GM12878 (cell line): ENCODE measurements around the gene IL27RA. TPM values are rescaled to one million over a fixed set of nuclear protein-coding genes. Genes with fewer than 3 reads are reported as not detected.

Experiments used
- ATAC-seq: fragments of 200-7000 bp; cut with Tn5 transposase; 3 replicates; pipeline ENCODE4 v1.9.1; 2020; ENCODE audit warnings: mild to moderate bottlenecking, moderate library complexity
- BruUV-seq: library from RNA; stranded (reverse); fragments of 400-500 nt; replicated peaks from 2 replicates; lab custom pipeline; 2021; lab: Mats Ljungman, UMichigan
- CTCF ChIA-PET: fragments of 300-600 bp; sonication (Branson Sonifier 250); formaldehyde crosslinking; extraction: SDS; loops from one replicate; lab custom pipeline; 2021; ENCODE audit warnings: inconsistent platforms; lab: Yijun Ruan, JAX
- POLR2A ChIA-PET: fragments of 350-600 bp; formaldehyde crosslinking; extraction: SDS; loops from one replicate; lab custom pipeline; 2021; ENCODE audit warnings: inconsistent platforms; lab: Charles Lee
- RAD21 ChIA-PET: fragments of 300-600 bp; sonication (Branson Sonifier 250); formaldehyde crosslinking; loops from one replicate; lab custom pipeline; 2023; ENCODE audit warnings: antibody characterized with exemption; ENCODE audit not compliant: unreplicated experiment; lab: Charles Lee
- SMC1A ChIA-PET: fragments of 300-600 bp; sonication (Branson Sonifier 250); formaldehyde crosslinking; loops from one replicate; lab custom pipeline; 2023; ENCODE audit not compliant: unreplicated experiment, uncharacterized antibody; lab: Charles Lee
- DNase-seq: peaks from one replicate; pipeline ENCODE4 v3.0.0-alpha.2; 2011; ENCODE audit warnings: low read depth, low spot score
- FAIRE-seq: peaks from 3 replicates; lab custom pipeline; 2011; peaks lifted over from hg19 to GRCh38; lab: Jason Lieb, UNC
- H2AFZ ChIP-seq: 2 replicates; pipeline ENCODE4 v1.6.0; 2011; ENCODE audit warnings: low read depth, low read length, control low read depth; ENCODE audit not compliant: control insufficient read depth
- H3K27ac ChIP-seq: 2 replicates; pipeline ENCODE4 v1.5.1; 2011; ENCODE audit warnings: control low read depth; ENCODE audit not compliant: control insufficient read depth, insufficient read depth
- H3K27me3 ChIP-seq, 2 experiments: replicated peaks in 1 of 2; 2 replicates each; pipeline versions ENCODE4 v1.6.0 to v1.6.1; 2011; ENCODE audit warnings: low read length in 1 of 2; ENCODE audit not compliant: control insufficient read depth in 2 of 2, insufficient read depth in 2 of 2
- H3K36me3 ChIP-seq, 2 experiments: 2 replicates each; pipeline ENCODE4 v1.5.1; 2011; ENCODE audit warnings: low read length in 1 of 2; ENCODE audit not compliant: control insufficient read depth in 2 of 2, insufficient read depth in 2 of 2
- H3K4me1 ChIP-seq: 2 replicates; pipeline ENCODE4 v1.6.1; 2011; ENCODE audit warnings: mild to moderate bottlenecking, low read length, moderate library complexity, mixed read lengths; ENCODE audit not compliant: control insufficient read depth, insufficient read depth
- H3K4me2 ChIP-seq: 2 replicates; pipeline ENCODE4 v1.6.0; 2011; ENCODE audit warnings: control low read depth; ENCODE audit not compliant: control insufficient read depth, insufficient read depth
- H3K4me3 ChIP-seq: fragments of 200-600 bp; sonication (generic); 2 replicates; pipeline ENCODE4 v1.5.1; 2016
- H3K79me2 ChIP-seq: 2 replicates; pipeline ENCODE4 v1.6.0; 2011; ENCODE audit warnings: low read length; ENCODE audit not compliant: control insufficient read depth, insufficient read depth
- H3K9ac ChIP-seq: 2 replicates; pipeline ENCODE4 v1.8.0; 2011; ENCODE audit warnings: low read length, control low read depth, mixed read lengths; ENCODE audit not compliant: control insufficient read depth, insufficient read depth
- H3K9me3 ChIP-seq: replicated peaks from 3 replicates; pipeline ENCODE4 v1.5.1; 2011; ENCODE audit warnings: mild to moderate bottlenecking, low read length; ENCODE audit not compliant: control insufficient read depth, insufficient read depth
- H4K20me1 ChIP-seq: 2 replicates; pipeline ENCODE4 v1.6.0; 2011; ENCODE audit not compliant: control insufficient read depth, insufficient read depth
- RAD51 ChIP-seq: fragments of 450-650 bp; IDR thresholded peaks from 2 replicates; pipeline ENCODE4 v1.6.1; 2016; ENCODE audit warnings: moderate library complexity, mild to moderate bottlenecking, inconsistent platforms
- WGBS: methylation state at CpG from one replicate; pipeline ENCODE4 v1.1.6; 2016; ENCODE audit warnings: low lambda C conversion rate; ENCODE audit not compliant: insufficient replicate concordance, insufficient coverage; ENCODE audit errors: missing lambda C conversion rate; 5-methylcytosine and 5-hydroxymethylcytosine counted together
- in situ Hi-C: fragments of 300-500 bp; cut with MboI; formaldehyde crosslinking; loops from 9 replicates; pipeline ENCODE4 v1.14.3; 2018; ENCODE audit warnings: mixed read lengths
- intact Hi-C: fragments of 100-400 bp; cut with micrococcal nuclease; formaldehyde crosslinking; loops from one replicate; pipeline ENCODE4 v1.14.2; 2022; ENCODE audit not compliant: unreplicated experiment
- polyA plus RNA-seq, 11 experiments: library from polyadenylated mRNA; depleted of rRNA in 4 of 11; unstranded in 6 of 11; stranded (reverse) in 5 of 11; fragments of >200 nt; fragmentation: Nextera tagmentation in 4 of 11; fragmentation: Illumina TruSeq in 1 of 11; extraction: Ambion mirVana in 4 of 11; extraction: Trizol in 1 of 11; gene quantifications; 1 replicate in 1 of 11; 2 replicates in 10 of 11; pipeline versions ENCODE4 v1.2.1 to v1.2.3, GENCODE V29; 2011 to 2016; ENCODE audit warnings: inconsistent platforms in 2 of 11, missing spikeins in 2 of 11, low read depth in 1 of 11
- total RNA-seq, 4 experiments: library from RNA; depleted of rRNA in 3 of 4; stranded (reverse); fragments of >200 nt in 3 of 4; fragmentation: Illumina TruSeq in 1 of 4; extraction: Trizol in 1 of 4; gene quantifications; 2 replicates each; pipeline versions ENCODE4 v1.2.1 to v1.2.3, GENCODE V29; 2013 to 2021

The IL27RA gene
- total and polyA plus RNA-seq, 10 of the 15 experiments (the other 5 are each of a cell fraction or from before 2014, with no cell fraction given) = 8.4 to 63.5 (median 41.2) TPM

GRCh38 chr19:14102756-14103155 is 71.2 kb downstream of the IL27RA start:
- no peak overlapping the region for H2AFZ ChIP-seq
- in situ Hi-C loops (no loop called here), intact Hi-C loops (no loop called here)
- no peaks in the 10 kb centered on the region for H4K20me1 ChIP-seq
- ChIA-PET CTCF (interaction anchor here (1.1 to 2.2 kb wide), 2 partner anchors 12 to 29 kb away, joined by 5 to 12 read pairs; no protein-coding TSS in a partner anchor), SMC1A (no interaction called here), POLR2A (no interaction called here), RAD21 (no interaction called here)
- no peak for TF ChIP-seq RAD51
- H3K4me2 ChIP-seq = no peak overlapping the region
- no peak for ATAC-seq
- no peaks in the 10 kb centered on the region for H3K9me3 ChIP-seq
- no peaks in the 10 kb centered on the region for H3K4me1 ChIP-seq
- H3K4me3 ChIP-seq = no peak overlapping the region
- H3K27ac ChIP-seq = no peak overlapping the region
- BruUV-seq = no TSS peak
- no peak for DNase-seq
- H3K9ac ChIP-seq = no peak overlapping the region
- H3K27me3 ChIP-seq = no peaks in the 10 kb centered on the region
- H3K79me2 ChIP-seq = no peaks in the 10 kb centered on the region
- H3K36me3 ChIP-seq = peaks cover 6 to 10% of the 10 kb centered on the region in 2 experiments; a peak in 2 of 4 replicates
- 94% methylated on average over 10 of the region's 10 CpGs for WGBS
- FAIRE-seq = no peak

Other genes starting within 250 kb of the IL27RA start
Only the 7 nearest of the 15 such genes appear.
- 36.2 and 43.3 TPM in 2 replicates for gene DCAF15, start 79.3 kb upstream of the IL27RA start, total RNA-seq (2014; rRNA removed)
- 16.9 and 18.0 TPM in 2 replicates for gene DCAF15, start 79.3 kb upstream of the IL27RA start, total RNA-seq (2014; rRNA removed; fragmentation: Illumina TruSeq; extraction: Trizol)
- gene DCAF15, start 79.3 kb upstream of the IL27RA start, total RNA-seq (2021) = 58.2 and 63.4 TPM in 2 replicates
- gene DCAF15, start 79.3 kb upstream of the IL27RA start, polyA plus RNA-seq (2011; rRNA removed) = 11.8 and 25.3 TPM in 2 replicates
- 11.9 and 20.9 TPM in 2 replicates for gene DCAF15, start 79.3 kb upstream of the IL27RA start, polyA plus RNA-seq (2014; fragmentation: Illumina TruSeq; extraction: Trizol)
- under 1 TPM; 0.16 to 0.58 TPM for gene DCAF15, start 79.3 kb upstream of the IL27RA start, polyA plus RNA-seq (2014; fragmentation: Nextera tagmentation; extraction: Ambion mirVana)
- 50.1 and 55.7 TPM in 2 replicates for gene DCAF15, start 79.3 kb upstream of the IL27RA start, polyA plus RNA-seq (2014; rRNA removed)
- gene DCAF15, start 79.3 kb upstream of the IL27RA start, polyA plus RNA-seq (2016; fragmentation: Nextera tagmentation; extraction: Ambion mirVana) = 10 to 100 TPM; 27.9 to 29.2 TPM
- gene RFX1, start 25.4 kb upstream of the IL27RA start, total RNA-seq (2014; rRNA removed) = 1.1 and 2.5 TPM in 2 replicates
- 0.37 and 0.81 TPM in 2 replicates for gene RFX1, start 25.4 kb upstream of the IL27RA start, total RNA-seq (2014; rRNA removed; fragmentation: Illumina TruSeq; extraction: Trizol)
- gene RFX1, start 25.4 kb upstream of the IL27RA start, total RNA-seq (2021) = 8.2 and 11.0 TPM in 2 replicates
- gene RFX1, start 25.4 kb upstream of the IL27RA start, polyA plus RNA-seq (2011; rRNA removed) = 0.29 and 0.39 TPM in 2 replicates
- 0.11 and 0.79 TPM in 2 replicates for gene RFX1, start 25.4 kb upstream of the IL27RA start, polyA plus RNA-seq (2014; fragmentation: Illumina TruSeq; extraction: Trizol)
- gene RFX1, start 25.4 kb upstream of the IL27RA start, polyA plus RNA-seq (2014; fragmentation: Nextera tagmentation; extraction: Ambion mirVana) = under 1 TPM; 0.05 to 0.29 TPM
- gene RFX1, start 25.4 kb upstream of the IL27RA start, polyA plus RNA-seq (2014; rRNA removed) = 2.6 and 3.5 TPM in 2 replicates
- gene RFX1, start 25.4 kb upstream of the IL27RA start, polyA plus RNA-seq (2016; fragmentation: Nextera tagmentation; extraction: Ambion mirVana) = 1 to 10 TPM; 2.1 to 3.4 TPM
- not detected in 2 replicates for gene RLN3, start 3.6 kb upstream of the IL27RA start, total RNA-seq (2014; rRNA removed)
- gene RLN3, start 3.6 kb upstream of the IL27RA start, total RNA-seq (2014; rRNA removed; fragmentation: Illumina TruSeq; extraction: Trizol) = not detected in 2 replicates
- gene RLN3, start 3.6 kb upstream of the IL27RA start, total RNA-seq (2021) = not detected in 2 replicates
- gene RLN3, start 3.6 kb upstream of the IL27RA start, polyA plus RNA-seq (2011; rRNA removed) = not detected in 2 replicates
- not detected in 2 replicates for gene RLN3, start 3.6 kb upstream of the IL27RA start, polyA plus RNA-seq (2014; fragmentation: Illumina TruSeq; extraction: Trizol)
- not detected for gene RLN3, start 3.6 kb upstream of the IL27RA start, polyA plus RNA-seq (2014; fragmentation: Nextera tagmentation; extraction: Ambion mirVana)
- gene RLN3, start 3.6 kb upstream of the IL27RA start, polyA plus RNA-seq (2014; rRNA removed) = 0.16 TPM in 1 of 2 replicates, not detected in the other
- not detected for gene RLN3, start 3.6 kb upstream of the IL27RA start, polyA plus RNA-seq (2016; fragmentation: Nextera tagmentation; extraction: Ambion mirVana)
- gene PALM3, start 30.3 kb downstream of the IL27RA start, total RNA-seq (2014; rRNA removed) = not detected in 2 replicates
- gene PALM3, start 30.3 kb downstream of the IL27RA start, total RNA-seq (2014; rRNA removed; fragmentation: Illumina TruSeq; extraction: Trizol) = not detected in 2 replicates
- gene PALM3, start 30.3 kb downstream of the IL27RA start, total RNA-seq (2021) = not detected in 2 replicates
- not detected in 2 replicates for gene PALM3, start 30.3 kb downstream of the IL27RA start, polyA plus RNA-seq (2011; rRNA removed)
- gene PALM3, start 30.3 kb downstream of the IL27RA start, polyA plus RNA-seq (2014; fragmentation: Illumina TruSeq; extraction: Trizol) = not detected in 2 replicates
- not detected for gene PALM3, start 30.3 kb downstream of the IL27RA start, polyA plus RNA-seq (2014; fragmentation: Nextera tagmentation; extraction: Ambion mirVana)
- gene PALM3, start 30.3 kb downstream of the IL27RA start, polyA plus RNA-seq (2014; rRNA removed) = not detected in 2 replicates
- gene PALM3, start 30.3 kb downstream of the IL27RA start, polyA plus RNA-seq (2016; fragmentation: Nextera tagmentation; extraction: Ambion mirVana) = under 1 TPM in 1 of 2 experiments, not detected in 1; 0.07 TPM
- 0.90 and 0.93 TPM in 2 replicates for gene MISP3, start 41.0 kb downstream of the IL27RA start, total RNA-seq (2014; rRNA removed)
- gene MISP3, start 41.0 kb downstream of the IL27RA start, total RNA-seq (2014; rRNA removed; fragmentation: Illumina TruSeq; extraction: Trizol) = 0.51 and 0.63 TPM in 2 replicates
- 1.2 and 1.7 TPM in 2 replicates for gene MISP3, start 41.0 kb downstream of the IL27RA start, total RNA-seq (2021)
- gene MISP3, start 41.0 kb downstream of the IL27RA start, polyA plus RNA-seq (2011; rRNA removed) = 0.56 and 0.98 TPM in 2 replicates
- gene MISP3, start 41.0 kb downstream of the IL27RA start, polyA plus RNA-seq (2014; fragmentation: Illumina TruSeq; extraction: Trizol) = 0.46 TPM in 2 replicates
- gene MISP3, start 41.0 kb downstream of the IL27RA start, polyA plus RNA-seq (2014; fragmentation: Nextera tagmentation; extraction: Ambion mirVana) = under 1 TPM; 0.07 to 0.11 TPM
- gene MISP3, start 41.0 kb downstream of the IL27RA start, polyA plus RNA-seq (2014; rRNA removed) = 1.4 and 1.7 TPM in 2 replicates
- gene MISP3, start 41.0 kb downstream of the IL27RA start, polyA plus RNA-seq (2016; fragmentation: Nextera tagmentation; extraction: Ambion mirVana) = under 1 TPM; 0.52 to 0.66 TPM
- gene C19orf67, start 54.0 kb downstream of the IL27RA start, total RNA-seq (2014; rRNA removed) = not detected in 2 replicates
- gene C19orf67, start 54.0 kb downstream of the IL27RA start, total RNA-seq (2014; rRNA removed; fragmentation: Illumina TruSeq; extraction: Trizol) = not detected in 2 replicates
- not detected in 2 replicates for gene C19orf67, start 54.0 kb downstream of the IL27RA start, total RNA-seq (2021)
- not detected in 2 replicates for gene C19orf67, start 54.0 kb downstream of the IL27RA start, polyA plus RNA-seq (2011; rRNA removed)
- gene C19orf67, start 54.0 kb downstream of the IL27RA start, polyA plus RNA-seq (2014; fragmentation: Illumina TruSeq; extraction: Trizol) = not detected in 2 replicates
- gene C19orf67, start 54.0 kb downstream of the IL27RA start, polyA plus RNA-seq (2014; fragmentation: Nextera tagmentation; extraction: Ambion mirVana) = not detected
- gene C19orf67, start 54.0 kb downstream of the IL27RA start, polyA plus RNA-seq (2014; rRNA removed) = not detected in 2 replicates
- gene C19orf67, start 54.0 kb downstream of the IL27RA start, polyA plus RNA-seq (2016; fragmentation: Nextera tagmentation; extraction: Ambion mirVana) = under 1 TPM in 1 of 2 experiments, not detected in 1; 0.14 TPM
- 35.0 and 41.4 TPM in 2 replicates for gene SAMD1, start 59.0 kb downstream of the IL27RA start, total RNA-seq (2014; rRNA removed)
- gene SAMD1, start 59.0 kb downstream of the IL27RA start, total RNA-seq (2014; rRNA removed; fragmentation: Illumina TruSeq; extraction: Trizol) = 20.7 and 22.7 TPM in 2 replicates
- gene SAMD1, start 59.0 kb downstream of the IL27RA start, total RNA-seq (2021) = 71.7 and 74.5 TPM in 2 replicates
- gene SAMD1, start 59.0 kb downstream of the IL27RA start, polyA plus RNA-seq (2011; rRNA removed) = 9.6 and 15.9 TPM in 2 replicates
- 16.2 and 27.8 TPM in 2 replicates for gene SAMD1, start 59.0 kb downstream of the IL27RA start, polyA plus RNA-seq (2014; fragmentation: Illumina TruSeq; extraction: Trizol)
- 1 to 10 TPM; 3.0 to 5.4 TPM for gene SAMD1, start 59.0 kb downstream of the IL27RA start, polyA plus RNA-seq (2014; fragmentation: Nextera tagmentation; extraction: Ambion mirVana)
- gene SAMD1, start 59.0 kb downstream of the IL27RA start, polyA plus RNA-seq (2014; rRNA removed) = 39.3 and 50.7 TPM in 2 replicates
- gene SAMD1, start 59.0 kb downstream of the IL27RA start, polyA plus RNA-seq (2016; fragmentation: Nextera tagmentation; extraction: Ambion mirVana) = 1 to 10 TPM; 5.9 to 6.3 TPM